Ammon's horn (tissue), 1 donor: Measurements from ENCODE around the gene STK25.

Experiments
- DNase-seq: peaks from one replicate; pipeline ENCODE4 v3.0.0-alpha.2; 2016; ENCODE audit warnings: low spot score

The STK25 gene

DNA sequence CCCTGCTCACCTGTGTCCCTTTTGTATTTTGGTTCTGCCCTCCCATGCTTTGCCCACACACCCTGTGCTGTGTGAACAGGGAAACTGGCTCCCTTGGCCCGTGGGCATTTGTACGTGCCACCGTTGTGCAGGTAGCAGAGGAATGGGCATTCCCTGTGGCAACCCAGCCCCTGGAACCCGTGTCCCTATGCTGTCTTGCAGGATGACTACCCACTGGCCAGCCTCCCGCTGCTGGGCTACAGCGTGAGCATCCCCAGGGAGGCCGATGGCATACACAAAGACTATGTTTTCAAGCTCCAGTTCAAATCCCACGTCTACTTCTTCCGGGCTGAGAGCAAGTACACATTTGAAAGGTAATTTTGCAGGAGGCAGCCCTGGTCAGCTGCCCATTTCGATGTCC is 15.3 kb downstream of the STK25 start:
- DNase-seq: no peak

DNA sequence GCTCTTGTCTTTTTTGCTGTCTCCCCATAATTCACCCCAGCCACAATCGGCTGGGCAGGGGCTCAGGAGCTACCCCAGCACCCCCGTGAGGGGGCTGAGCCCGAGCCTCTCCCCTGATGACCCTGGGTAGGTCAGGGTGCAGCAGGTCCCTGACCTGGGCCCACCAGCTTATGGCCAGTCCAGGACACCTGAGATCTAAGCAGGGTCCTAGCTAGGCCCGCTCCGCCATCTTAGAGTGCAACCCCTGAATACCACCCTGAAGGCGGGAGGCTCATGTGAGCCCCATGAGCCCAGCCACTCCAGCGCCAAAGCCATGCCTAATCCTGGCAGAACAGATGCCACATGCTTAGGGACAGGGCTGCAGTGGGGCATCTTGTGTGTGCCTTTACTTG is 16.2 kb downstream of the STK25 start:
- DNase-seq: no peak

DNA sequence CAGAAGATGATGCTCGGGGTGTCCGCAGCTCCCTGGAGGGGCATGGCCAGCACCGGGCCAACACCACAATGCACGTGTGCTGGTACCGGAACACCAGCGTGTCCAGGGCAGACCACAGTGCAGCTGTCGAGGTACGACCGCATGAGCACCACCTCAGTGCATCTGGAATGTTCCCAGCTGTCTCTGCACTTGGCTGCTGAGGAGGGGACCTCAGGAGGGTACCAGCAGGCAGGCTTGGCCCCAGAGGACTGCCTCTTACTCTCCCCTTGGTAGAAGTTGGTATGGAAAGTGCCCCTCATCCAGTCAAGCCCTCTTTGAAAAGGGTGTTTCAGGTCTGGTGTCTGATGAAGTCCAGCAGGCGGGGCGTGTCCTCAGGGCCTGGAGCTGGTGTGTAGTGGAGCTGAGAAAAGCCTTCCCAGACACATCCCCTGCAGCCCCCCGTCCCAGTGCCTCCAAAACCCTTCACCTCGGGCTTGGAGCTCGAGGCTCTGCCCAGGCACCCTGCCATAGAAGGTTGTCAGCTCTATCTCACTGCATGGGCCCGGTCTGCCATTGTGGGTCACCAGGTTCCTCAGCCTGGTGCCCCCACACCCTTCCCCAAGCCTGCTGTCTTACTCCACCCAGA is 16.7 kb downstream of the STK25 start:
- DNase-seq: no peak

DNA sequence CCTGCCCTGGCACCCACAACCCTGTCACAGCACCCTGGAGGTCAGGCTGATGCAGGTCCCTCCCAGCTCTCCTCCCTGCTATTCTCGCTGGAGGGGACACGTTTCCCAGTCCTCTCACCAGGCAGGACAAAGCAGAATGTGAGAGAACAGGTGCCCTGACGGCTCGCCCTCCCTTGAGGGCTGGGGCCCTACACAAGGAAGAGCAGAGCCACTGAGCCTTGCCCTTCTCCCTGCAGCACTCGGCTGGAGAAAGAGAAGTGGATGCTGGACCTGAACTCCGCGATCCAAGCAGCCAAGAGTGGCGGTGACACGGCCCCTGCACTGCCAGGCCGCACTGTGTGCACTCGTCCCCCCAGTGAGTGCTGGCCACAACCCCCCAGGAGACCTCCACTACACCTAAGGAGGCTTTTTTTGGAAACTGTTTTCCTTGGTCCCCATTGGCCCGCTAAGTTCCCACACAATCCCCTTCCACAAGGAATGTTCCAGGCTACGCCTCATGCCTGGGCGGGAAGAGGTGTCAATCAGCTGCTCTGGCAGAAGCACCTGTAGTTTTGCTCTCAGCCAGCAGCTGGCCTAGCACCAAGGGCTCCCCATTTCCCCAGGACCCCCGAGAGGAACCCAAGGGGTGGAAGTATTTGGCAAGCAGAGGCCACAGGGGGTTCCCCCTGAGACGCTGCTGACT is 17.4 kb downstream of the STK25 start:
- no peak for DNase-seq

DNA sequence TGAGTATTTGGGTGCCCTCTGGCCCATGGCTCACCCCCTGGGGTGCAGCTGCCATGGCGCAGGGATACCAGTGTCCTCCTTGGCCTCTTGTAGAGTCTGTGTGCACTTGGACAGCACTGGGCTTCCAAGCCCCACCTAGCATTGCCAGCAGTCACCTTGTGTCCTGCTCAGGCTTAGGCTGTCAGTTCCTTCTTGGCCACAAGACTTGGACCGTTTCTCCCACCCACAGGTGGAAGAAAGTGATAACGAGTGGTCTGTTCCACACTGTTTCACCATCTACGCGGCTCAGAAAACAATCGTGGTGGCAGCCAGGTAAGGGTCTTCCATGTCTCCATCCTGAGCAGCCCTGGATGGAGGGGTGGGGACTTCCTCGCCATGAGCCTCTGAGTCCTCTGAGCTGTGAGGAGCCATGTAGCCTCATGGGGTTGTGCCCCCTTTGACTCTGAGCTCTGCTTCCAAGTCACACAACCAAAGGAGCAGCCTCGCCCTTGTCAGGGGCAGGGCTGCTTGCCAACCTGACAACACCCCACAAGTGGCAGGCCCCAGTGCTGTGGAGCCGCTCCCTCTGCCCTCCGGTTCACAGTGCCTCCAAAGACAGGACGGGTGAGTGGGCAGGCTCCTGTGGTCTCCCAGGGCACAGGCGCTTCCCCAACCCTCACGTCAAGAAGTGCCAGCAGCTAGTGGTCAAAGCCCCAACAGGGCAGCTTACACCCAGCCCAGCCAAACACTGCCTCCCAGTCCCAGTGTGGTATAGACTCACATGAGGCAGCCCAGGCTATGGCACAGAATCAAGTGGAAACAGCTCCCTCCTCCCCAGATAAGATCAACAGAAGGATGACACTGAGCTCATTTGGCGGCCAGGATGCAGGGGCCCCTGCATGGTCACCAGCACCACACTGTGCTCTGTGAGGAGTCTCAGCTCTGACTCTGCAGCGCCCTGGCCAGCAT is 18.4 kb downstream of the STK25 start:
- DNase-seq: no peak

DNA sequence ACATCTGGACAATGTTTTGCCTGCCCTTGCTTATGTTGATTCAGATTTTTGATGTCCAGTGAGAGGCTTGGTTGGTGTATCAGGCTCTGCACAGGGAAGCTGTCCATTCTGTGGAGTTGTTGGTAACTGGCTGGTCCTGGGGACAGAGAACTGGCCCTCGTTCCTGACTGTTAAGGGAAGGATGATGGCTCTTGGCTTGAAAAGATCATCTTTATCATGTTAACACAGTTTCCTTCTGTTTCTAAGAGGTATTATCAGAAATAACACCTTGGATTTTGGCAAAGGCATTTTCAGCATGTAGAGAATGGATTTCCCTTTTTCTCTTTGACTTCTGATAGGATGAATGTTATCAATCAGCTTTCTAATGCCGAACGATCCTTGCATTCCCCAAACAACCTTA is 19.3 kb downstream of the STK25 start:
- no peak for DNase-seq

DNA sequence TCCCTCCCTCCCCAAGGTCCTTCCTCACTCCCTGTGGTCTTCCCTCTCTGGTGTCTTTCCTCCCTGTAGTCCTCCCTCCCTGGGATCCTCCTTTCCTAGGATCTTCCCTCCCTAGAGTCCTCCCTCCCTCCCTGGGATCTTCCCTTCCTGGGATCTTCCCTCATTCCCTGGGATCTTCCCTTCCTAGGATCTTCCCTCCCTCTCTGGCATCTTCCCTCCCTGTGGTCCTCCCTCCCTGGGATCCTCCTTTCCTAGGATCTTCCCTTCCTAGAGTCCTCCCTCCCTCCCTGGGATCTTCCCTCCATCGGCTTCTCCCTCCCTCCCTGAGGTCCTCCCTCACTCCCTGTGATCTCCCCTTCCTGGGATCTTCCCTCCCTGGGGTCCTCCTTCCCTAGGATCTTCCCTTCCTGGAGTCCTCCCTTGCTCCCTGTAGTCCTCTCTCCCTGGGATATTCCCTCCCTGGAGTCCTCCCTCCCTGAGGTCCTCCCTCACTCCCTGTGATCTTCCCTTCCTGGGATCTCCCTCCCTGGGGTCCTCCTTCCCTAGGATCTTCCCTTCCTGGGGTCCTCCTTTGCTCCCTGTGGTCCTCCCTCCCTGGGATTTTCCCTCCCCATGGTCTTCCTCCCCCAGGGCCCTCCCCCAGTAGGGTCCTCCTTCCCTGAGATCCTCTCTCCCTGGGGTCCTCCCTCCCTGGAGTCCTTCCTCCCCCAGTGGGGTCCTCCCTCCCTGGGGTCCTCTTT is 23.0 kb downstream of the STK25 start:
- DNase-seq: no peak

DNA sequence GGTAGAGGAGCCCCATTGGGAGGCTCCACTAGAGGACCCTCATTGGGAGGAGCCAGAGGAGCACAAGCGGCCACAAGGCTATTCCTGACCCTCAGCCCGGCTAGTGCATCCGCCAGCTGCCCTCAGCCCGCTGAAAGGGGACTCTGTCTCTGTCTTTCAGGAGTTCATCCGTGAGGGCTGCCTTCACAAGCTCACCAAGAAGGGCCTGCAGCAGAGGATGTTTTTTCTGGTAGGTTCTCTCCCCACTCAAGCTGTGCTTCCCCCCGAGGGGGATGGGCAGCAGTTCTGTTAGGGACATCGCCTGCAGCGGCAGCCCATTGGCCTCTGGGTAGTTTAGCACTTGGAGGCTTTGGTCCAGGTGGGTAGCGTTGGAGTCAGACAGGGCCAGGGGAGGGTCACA is 25.1 kb downstream of the STK25 start:
- DNase-seq: no peak

DNA sequence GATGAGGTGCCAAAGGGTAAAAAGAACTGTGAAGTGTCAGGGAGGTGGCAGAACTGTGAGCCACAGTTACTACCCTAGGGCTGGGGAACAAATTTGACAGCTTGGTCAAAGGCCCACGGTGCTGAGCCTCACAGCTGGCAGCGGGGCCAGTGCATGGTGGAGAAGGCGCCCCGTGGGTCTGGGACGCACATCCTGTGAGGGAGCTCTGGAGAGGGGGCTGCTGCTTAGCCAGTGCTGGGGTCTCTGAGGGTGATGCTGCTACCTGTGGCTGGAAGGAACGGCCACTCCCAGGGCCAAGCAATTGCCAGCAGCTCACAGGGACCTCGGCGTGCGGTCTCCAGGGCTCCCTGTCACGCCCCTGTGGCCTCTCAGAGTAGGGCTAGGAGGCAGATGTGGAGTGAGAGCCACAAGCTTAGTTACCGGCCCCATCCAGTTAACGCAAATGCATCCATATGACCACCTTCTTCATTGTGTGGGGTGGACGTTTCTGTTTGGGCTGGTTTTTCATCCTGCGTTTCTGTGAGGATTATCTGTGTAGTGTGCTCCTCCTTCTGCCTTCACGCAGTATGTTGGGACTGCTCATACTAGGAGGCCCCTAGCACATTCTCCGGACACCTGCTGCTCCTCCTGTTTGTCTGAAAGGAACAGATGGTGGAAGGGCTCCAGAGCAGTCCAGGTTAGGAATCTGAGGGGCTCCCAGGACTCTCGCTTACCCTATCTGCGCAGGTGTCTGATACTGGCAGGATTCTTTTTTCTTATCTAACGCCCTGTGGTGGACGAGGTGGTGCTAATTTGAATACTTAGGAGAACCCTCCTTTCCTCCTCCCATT is 26.0 kb downstream of the STK25 start:
- no peak for DNase-seq

DNA sequence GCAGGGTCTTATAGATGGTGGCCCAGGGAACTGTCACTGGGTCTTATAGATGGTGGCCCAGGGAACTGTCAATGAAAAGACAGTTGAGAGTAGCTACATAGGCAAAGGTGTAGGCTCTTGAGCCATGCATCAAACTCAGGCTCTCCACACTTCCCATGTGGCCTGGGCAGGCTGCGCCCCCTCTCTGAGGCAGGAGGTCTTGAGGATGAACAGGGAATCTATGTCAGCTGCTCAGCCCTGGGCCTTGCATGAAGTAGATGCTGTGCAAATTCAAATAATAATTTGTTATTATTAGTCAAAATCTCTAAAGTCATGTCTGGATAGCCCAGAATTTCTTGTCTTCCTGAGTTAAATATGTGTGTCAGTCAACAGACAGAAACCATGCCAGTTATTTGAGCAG is 26.7 kb downstream of the STK25 start:
- DNase-seq: no peak

DNA sequence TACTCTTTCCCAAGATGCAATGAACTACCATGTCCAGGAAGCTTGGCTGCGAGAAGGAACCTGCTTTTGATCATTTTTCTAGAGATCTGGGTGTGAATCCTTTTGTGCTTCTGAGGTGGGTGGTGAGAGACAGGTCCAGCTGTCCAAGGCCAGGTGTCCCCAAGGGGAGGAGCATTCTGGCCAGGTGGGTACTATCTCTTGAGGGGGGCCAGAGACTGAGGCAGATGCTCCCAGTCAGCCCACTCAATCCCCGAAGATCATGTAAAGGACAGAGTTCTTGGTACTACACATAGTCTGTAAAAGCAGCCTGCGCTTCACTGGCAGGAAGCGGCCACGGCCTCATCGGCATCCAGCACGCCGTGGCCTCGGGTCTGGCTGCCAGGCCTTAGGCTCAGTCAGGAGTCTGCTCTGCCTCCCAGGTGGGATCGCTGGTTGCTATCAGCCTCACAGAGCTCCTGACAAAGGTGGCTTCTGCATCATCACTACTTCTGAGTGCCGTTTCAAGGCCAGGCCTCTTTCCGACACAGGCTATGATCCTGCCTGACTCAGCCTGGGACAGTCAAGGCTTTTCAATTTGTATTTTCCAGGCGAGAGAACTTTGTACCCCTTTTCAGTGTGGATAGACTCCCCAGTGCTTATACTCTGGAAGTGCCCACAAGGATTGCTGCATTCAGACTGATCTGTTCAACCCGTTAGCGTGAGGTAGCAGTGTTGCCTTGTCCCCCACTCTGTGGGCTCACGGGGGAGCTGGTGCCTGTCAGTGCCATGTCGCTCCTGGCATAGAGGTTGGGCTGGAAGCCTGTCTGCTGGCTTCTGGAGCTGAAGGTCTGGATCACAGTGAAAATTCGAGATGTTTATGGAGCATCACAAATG is 29.1 kb downstream of the STK25 start:
- DNase-seq: no peak

DNA sequence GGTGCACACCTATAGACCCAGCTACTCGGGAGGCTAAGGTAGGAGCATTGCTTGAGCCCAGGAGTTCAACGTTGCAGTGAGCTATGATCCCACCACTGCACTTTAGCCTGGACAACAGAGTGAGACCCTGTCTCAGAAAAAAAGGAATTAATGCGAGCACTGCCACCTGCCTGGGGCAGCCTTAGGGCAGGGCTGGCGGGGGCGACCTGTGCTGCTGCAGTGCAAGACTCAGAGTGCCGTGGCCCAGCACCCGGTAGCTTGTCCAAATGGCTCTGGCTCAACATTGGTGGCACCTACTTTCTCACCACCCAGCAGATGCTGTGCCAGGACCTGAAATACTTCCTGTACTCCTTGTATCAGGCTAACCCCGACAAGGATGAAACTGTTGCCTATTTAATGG is 30.2 kb downstream of the STK25 start:
- DNase-seq: no peak

DNA sequence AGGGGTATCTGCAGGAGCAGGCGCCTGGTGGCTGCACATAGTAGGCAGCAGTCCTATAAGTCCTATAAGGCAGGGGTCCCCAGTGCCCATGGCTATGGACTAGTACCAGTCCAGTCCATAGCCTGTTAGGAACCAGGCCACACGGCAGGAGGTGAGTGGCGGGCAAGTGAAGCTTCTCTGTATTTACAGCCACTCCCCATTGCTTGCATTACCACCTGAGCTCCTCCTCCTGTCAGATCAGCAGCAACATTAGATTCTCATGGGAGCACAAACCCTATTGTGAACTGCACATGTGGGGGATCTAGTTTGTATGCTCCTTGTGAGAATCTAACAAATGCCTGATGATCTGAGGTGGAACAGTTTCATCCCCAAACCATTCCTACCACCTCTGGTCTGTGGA is 33.1 kb downstream of the STK25 start:
- no peak for DNase-seq

DNA sequence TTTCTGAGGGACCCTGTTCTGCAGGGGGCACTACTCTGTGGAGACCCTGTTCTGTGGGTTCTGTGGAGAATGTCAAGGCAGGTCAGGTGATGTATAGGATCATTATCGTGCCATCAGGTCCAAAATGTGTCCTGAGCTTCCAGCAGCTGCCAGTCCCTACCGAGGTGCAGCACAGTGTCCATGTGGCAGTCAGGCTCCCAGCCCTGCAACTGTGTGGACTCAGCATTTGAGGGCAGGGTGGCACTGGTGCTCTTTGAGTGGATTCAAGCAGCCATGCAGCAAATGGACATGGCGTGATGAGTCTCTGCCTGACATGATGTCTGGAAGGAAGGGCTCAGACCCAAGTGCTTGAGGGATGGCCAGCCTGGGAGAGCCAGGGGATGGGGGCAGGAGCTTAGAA is 35.0 kb downstream of the STK25 start:
- DNase-seq: no peak

DNA sequence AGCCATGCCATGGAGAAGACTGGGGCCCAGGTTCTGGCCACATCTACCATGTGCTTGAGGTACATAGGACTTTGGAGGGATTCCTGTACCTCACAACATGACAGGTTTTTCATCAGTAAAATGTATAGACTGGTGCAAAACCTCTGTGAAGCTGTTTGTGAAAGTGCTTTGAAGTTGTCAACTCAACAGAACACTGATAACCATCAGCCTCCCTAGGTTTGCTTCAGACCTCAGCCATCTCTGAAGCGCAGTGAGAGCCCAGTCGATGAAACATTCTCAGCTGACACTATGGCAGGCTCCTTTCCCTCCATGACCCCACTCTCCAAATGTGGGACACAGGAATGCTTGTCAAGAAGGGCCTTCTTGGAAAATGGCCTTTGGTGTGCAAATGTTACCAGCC is 38.6 kb downstream of the STK25 start:
- no peak for DNase-seq

DNA sequence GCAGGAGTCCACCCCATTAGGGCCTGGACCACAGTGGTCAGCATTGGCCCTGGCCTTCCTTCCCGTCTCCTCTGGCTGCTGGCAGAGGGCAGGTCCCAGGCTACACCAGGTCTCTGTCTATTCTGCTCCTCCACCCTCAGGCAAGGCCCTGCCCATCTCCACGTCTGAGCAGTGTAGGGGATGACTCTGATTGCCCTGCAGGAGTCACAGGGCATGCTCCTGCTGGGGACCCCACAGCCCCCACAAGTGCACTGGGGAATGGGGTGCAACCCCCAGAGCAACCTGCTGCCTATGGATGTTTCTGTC is 40.0 kb downstream of the STK25 start:
- no peak for DNase-seq

DNA sequence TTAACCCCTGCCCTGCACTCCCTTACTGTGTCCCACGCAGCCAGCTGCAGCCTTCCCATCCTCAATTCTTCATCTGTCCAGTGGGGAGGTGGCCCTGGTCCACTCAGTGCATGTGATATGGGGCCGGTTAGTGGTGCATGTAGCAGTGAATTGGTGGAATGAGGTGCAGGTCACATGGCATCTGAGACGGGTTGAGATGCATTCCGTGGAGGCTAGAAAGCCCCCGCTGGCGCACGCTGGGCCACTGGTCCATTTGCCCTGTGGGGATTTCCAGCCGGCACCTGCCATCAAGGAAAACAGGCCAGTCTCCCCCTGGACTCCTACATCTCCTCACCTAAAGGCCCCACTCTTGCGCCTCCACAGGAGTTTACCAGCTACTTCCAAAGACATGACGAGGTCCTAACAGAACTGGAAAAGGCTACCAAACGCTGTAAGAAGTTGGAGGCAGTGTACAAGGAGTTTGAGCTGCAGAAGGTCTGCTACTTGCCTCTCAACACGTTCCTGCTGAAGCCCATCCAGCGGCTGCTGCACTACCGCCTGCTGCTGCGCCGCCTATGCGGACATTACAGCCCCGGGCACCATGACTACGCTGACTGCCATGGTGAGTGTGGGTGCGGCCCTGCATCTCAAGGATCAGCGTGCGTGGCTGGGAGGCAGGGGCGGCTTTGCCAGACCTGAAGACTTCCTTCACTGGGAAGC is 40.5 kb downstream of the STK25 start:
- no peak for DNase-seq

DNA sequence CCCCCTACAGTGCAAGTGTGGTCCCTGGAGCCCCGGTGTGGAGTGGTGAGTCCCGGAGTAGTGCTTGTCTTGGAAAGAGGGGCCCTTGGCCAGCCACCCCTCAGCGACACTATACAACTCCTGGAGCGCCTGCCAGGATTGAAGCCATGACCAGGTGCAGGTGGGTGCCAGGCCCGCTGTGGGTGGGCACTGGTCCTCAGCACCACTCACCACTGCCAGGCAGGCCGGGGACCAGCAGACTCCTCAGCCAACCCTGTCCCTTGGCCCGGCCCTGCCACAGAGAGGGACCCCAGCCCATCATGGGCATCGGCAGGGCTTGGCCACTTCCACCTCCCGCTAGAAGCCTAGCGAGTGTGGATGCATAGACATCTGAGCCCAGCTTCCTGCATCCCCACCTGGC is 42.2 kb downstream of the STK25 start:
- DNase-seq: no peak

DNA sequence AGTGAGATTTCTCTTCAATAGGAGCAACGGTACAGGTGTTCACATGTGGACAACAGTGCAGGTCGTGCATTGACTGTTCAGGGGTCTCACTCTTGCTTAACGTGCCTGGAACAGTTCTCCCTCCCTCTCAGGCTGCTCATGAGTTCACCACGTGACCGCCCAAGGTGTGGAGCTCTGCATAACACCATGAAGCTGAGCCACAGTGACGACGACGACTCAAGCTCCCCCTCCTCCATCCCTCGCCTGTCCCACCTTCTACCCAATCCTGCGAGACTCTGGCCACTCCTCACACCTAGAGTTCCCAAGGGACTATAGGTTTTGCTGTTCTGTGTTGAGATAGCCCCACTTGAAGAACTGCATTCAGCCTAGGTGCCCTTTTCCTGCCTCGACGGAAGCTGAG is 42.8 kb downstream of the STK25 start:
- no peak for DNase-seq
